Mammary epithelial cell (primary cell): Measurements from ENCODE around the gene SNX18.
"Not testable (repeated sequence)": the region's sequence is repeated elsewhere in the genome, so short reads cannot be mapped to it uniquely, and the experiment has no call there.

Experiments used
- EZH2 ChIP-seq: IDR thresholded peaks from 2 replicates; pipeline ENCODE4 v1.6.1; 2012; ENCODE audit warnings: low read length, inconsistent platforms, borderline replicate concordance
- TF ChIP-seq, protein P1 (sequence below), 2 donors: IDR thresholded peaks in 1 of 2; conservative IDR thresholded peaks in 1 of 2; 2 replicates each; pipeline ENCODE4 v1.5.1; 2011 to 2012; ENCODE audit warnings: inconsistent platforms in 2 of 2, low read length in 2 of 2, mild to moderate bottlenecking in 2 of 2, control low read depth in 1 of 2, low read depth in 1 of 2; ENCODE audit not compliant: insufficient read depth in 1 of 2; ENCODE audit errors: extremely low read depth in 1 of 2

DNA sequence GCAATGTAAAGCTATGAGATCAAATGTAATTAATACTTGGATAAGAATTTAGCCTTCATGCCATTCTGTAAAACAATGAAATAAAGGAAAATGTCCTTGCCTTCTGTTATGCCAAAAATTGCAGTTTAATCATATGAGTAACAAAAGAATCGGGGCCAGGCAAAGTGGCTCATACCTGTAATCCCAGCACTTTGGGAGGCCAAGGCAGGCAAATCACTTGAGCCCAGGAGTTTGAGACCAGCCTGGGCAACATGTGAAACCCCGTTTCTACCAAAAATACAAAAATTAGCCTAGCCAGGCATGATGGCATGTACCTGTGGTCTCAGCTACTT, 27.9 kb upstream of the SNX18 start:
- TF ChIP-seq, protein P1, sequence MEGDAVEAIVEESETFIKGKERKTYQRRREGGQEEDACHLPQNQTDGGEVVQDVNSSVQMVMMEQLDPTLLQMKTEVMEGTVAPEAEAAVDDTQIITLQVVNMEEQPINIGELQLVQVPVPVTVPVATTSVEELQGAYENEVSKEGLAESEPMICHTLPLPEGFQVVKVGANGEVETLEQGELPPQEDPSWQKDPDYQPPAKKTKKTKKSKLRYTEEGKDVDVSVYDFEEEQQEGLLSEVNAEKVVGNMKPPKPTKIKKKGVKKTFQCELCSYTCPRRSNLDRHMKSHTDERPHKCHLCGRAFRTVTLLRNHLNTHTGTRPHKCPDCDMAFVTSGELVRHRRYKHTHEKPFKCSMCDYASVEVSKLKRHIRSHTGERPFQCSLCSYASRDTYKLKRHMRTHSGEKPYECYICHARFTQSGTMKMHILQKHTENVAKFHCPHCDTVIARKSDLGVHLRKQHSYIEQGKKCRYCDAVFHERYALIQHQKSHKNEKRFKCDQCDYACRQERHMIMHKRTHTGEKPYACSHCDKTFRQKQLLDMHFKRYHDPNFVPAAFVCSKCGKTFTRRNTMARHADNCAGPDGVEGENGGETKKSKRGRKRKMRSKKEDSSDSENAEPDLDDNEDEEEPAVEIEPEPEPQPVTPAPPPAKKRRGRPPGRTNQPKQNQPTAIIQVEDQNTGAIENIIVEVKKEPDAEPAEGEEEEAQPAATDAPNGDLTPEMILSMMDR (conservative IDR thresholded peaks at IDR 0.05 in 1 of 2, IDR thresholded peaks at IDR 0.05 in 1 of 2; ENCODE audit: extremely low read depth in 1 of 2, insufficient read depth in 1 of 2, low read depth in 1 of 2, low read length in 2 of 2): not testable (repeated sequence)
- not testable (repeated sequence) for TF ChIP-seq EZH2
